CD14-positive monocyte (primary cell): ENCODE data around the gene ARAP2. TPM values are rescaled to one million over a fixed set of nuclear protein-coding genes. Genes with fewer than 3 reads are reported as not detected.

Experiments
- DNase-seq, 3 donors: peaks; one replicate each; pipeline ENCODE4 v3.0.0-alpha.2; 2011 to 2022
- H2AFZ ChIP-seq: 2 replicates; pipeline ENCODE4 v1.6.0; 2012; ENCODE audit warnings: mild to moderate bottlenecking, low read depth, low read length, inconsistent platforms; ENCODE audit not compliant: insufficient read depth, poor library complexity, severe bottlenecking
- H3K27ac ChIP-seq, 2 donors: 1 replicate in 1 of 2; 2 replicates in 1 of 2; pipeline ENCODE4 v1.5.1; 2012 to 2013; ENCODE audit warnings: low read length in 2 of 2, control low read depth in 1 of 2, inconsistent platforms in 1 of 2, low read depth in 1 of 2, mild to moderate bottlenecking in 1 of 2
- H3K27me3 ChIP-seq, 2 donors: one replicate each; pipeline versions ENCODE4 v1.6.0 to v1.6.1; 2011 to 2013; ENCODE audit warnings: low read length in 2 of 2; ENCODE audit not compliant: control insufficient read depth in 2 of 2, insufficient read depth in 2 of 2
- H3K36me3 ChIP-seq, 2 donors: replicated peaks in 1 of 2; 1 replicate in 1 of 2; 2 replicates in 1 of 2; pipeline versions ENCODE4 v1.5.1 to v1.6.1; 2012 to 2013; ENCODE audit warnings: low read length in 2 of 2, control low read depth in 1 of 2, inconsistent platforms in 1 of 2, mild to moderate bottlenecking in 1 of 2; ENCODE audit not compliant: insufficient read depth in 2 of 2, control insufficient read depth in 1 of 2
- H3K4me1 ChIP-seq, 2 donors: 1 replicate in 1 of 2; 2 replicates in 1 of 2; pipeline versions ENCODE4 v1.5.1 to v1.6.1; 2012 to 2013; ENCODE audit warnings: low read length in 2 of 2, control low read depth in 1 of 2, inconsistent platforms in 1 of 2, mild to moderate bottlenecking in 1 of 2, moderate library complexity in 1 of 2; ENCODE audit not compliant: insufficient read depth in 2 of 2, control insufficient read depth in 1 of 2
- H3K4me2 ChIP-seq: replicated peaks from 2 replicates; pipeline ENCODE3; 2012; ENCODE audit warnings: low read length, moderate library complexity, mild to moderate bottlenecking; ENCODE audit not compliant: poor library complexity, severe bottlenecking; ENCODE audit errors: extremely low read depth
- H3K4me3 ChIP-seq, 3 experiments: fragments of 200-600 bp in 1 of 3; sonication (generic) in 1 of 3; replicated peaks in 1 of 3; 1 replicate in 2 of 3; 2 replicates in 1 of 3; pipeline ENCODE4 v1.5.1; 2011 to 2013; ENCODE audit warnings: low read length in 3 of 3, mild to moderate bottlenecking in 3 of 3, control low read depth in 2 of 3, low read depth in 2 of 3, inconsistent platforms in 1 of 3, moderate library complexity in 1 of 3
- H3K79me2 ChIP-seq: 2 replicates; pipeline ENCODE4 v1.6.0; 2012; ENCODE audit warnings: mild to moderate bottlenecking, control low read depth, inconsistent platforms, low read length, moderate library complexity; ENCODE audit not compliant: insufficient read depth
- H3K9ac ChIP-seq: 2 replicates; pipeline ENCODE4 v1.6.0; 2017; ENCODE audit warnings: low read length, mild to moderate bottlenecking; ENCODE audit not compliant: insufficient read depth, poor library complexity, severe bottlenecking
- H3K9me3 ChIP-seq, 2 donors: replicated peaks in 1 of 2; 1 replicate in 1 of 2; 2 replicates in 1 of 2; pipeline versions ENCODE4 v1.5.1 to v1.6.1; 2012 to 2013; ENCODE audit warnings: low read length in 2 of 2, control low read depth in 1 of 2; ENCODE audit not compliant: control insufficient read depth in 1 of 2, insufficient read depth in 1 of 2
- H4K20me1 ChIP-seq: 2 replicates; pipeline ENCODE4 v1.6.0; 2012; ENCODE audit warnings: mild to moderate bottlenecking, low read length, control low read depth, moderate library complexity; ENCODE audit not compliant: insufficient read depth
- H3K27ac Mint-ChIP-seq, 7 donors: one replicate each; pipeline ENCODE4 v1.8.0; 2020; ENCODE audit warnings: mild to moderate bottlenecking in 7 of 7, mixed read lengths in 7 of 7, moderate library complexity in 6 of 7, inconsistent platforms in 2 of 7
- H3K27me3 Mint-ChIP-seq, 3 donors: one replicate each; pipeline ENCODE4 v1.8.0; 2021 to 2022; ENCODE audit warnings: low read depth in 3 of 3, mild to moderate bottlenecking in 3 of 3, mixed read lengths in 3 of 3, moderate library complexity in 3 of 3, inconsistent platforms in 1 of 3
- H3K36me3 Mint-ChIP-seq, 2 donors: one replicate each; pipeline ENCODE4 v1.8.0; 2020; ENCODE audit warnings: mixed read lengths in 2 of 2, inconsistent platforms in 1 of 2, mild to moderate bottlenecking in 1 of 2
- H3K4me1 Mint-ChIP-seq: one replicate; pipeline ENCODE4 v1.8.0; 2020; ENCODE audit warnings: mild to moderate bottlenecking, mixed read lengths
- H3K4me3 Mint-ChIP-seq, 2 donors: one replicate each; pipeline ENCODE4 v1.8.0; 2020; ENCODE audit warnings: mild to moderate bottlenecking in 2 of 2, mixed read lengths in 2 of 2, moderate library complexity in 1 of 2
- H3K9me3 Mint-ChIP-seq, 7 donors: one replicate each; pipeline ENCODE4 v1.8.0; 2020 to 2022; ENCODE audit warnings: mixed read lengths in 7 of 7, mild to moderate bottlenecking in 6 of 7, moderate library complexity in 6 of 7, inconsistent platforms in 2 of 7
- WGBS: methylation state at CpG from one replicate; pipeline ENCODE4 v1.1.5; 2013; ENCODE audit warnings: missing lambda C conversion rate; ENCODE audit not compliant: insufficient coverage; 5-methylcytosine and 5-hydroxymethylcytosine counted together
- intact Hi-C, 2 donors: fragments of 100-400 bp; cut with micrococcal nuclease; formaldehyde crosslinking; loops; one replicate each; pipeline versions ENCODE4 v1.15.0 to v1.15.1; 2023
- polyA plus RNA-seq, 3 donors: library from polyadenylated mRNA; depleted of rRNA in 1 of 3; unstranded in 2 of 3; stranded (reverse) in 1 of 3; fragments of 300-500 nt in 2 of 3; fragments of >200 nt in 1 of 3; fragmentation: Illumina TruSeq in 2 of 3; gene quantifications; 1 replicate in 2 of 3; 2 replicates in 1 of 3; pipeline ENCODE4 v1.2.3, GENCODE V29; 2012 to 2021
- TF ChIP-seq, protein P1 (sequence below): fragments of 200-600 bp; IDR thresholded peaks from one replicate; pipeline ENCODE4 v1.8.0; 2022; ENCODE audit warnings: antibody characterized with exemption, mild to moderate bottlenecking

The ARAP2 gene
- polyA plus RNA-seq, 3 donors: 4.6 to 17.7 (median 5.6) TPM

DNA sequence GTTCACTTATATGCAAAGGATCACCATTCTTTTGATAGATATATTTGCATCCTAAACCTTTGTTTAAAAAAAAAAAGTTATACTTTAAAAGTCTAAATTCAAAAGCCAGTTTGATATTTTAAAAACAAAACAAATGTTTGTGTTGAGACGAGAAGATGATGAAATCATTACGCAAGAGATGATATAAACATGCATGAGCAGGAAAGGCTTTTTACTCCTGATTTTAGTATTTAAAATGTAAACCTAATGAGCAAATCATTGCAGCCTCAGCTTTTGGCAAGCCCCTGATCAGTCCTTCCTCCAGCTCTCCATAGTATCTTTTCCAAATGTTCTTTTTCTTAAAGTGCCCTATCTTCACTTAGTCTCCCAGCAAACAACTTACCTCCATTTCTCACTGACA lies 115.6 kb downstream of the ARAP2 start:
- no peaks in the 10 kb centered on the region for H3K9me3 Mint-ChIP-seq
- Histone ChIP-seq H3K4me2 (peak overlapping the region; percentile 51), H3K27me3 (no peaks in the 10 kb centered on the region), H2AFZ (no peak overlapping the region), H3K9me3 (no peaks in the 10 kb centered on the region), H3K79me2 (no peaks in the 10 kb centered on the region), H3K36me3 (peaks cover 8 to 28% of the 10 kb centered on the region in 2 donors), H3K4me1 (peaks cover 20 to 33% of the 10 kb centered on the region in 2 donors), H4K20me1 (no peaks in the 10 kb centered on the region), H3K27ac (peak overlapping the region in 1 of 2 donors; percentile 71), H3K4me3 (peak overlapping the region in 1 of 3 experiments; percentile 31), H3K9ac (no peak overlapping the region)
- H3K27me3 Mint-ChIP-seq: no peaks in the 10 kb centered on the region
- peak; percentile 8 to 40 (median 19) for DNase-seq
- peak overlapping the region in 6 of 7 donors; percentile 13 to 83 (median 56) for H3K27ac Mint-ChIP-seq
- peaks cover 19 to 24% of the 10 kb centered on the region in 2 donors for H3K36me3 Mint-ChIP-seq
- intact Hi-C loops: no loop called here
- peaks cover 36% of the 10 kb centered on the region for H3K4me1 Mint-ChIP-seq
- no CpG with 5 or more reads among the region's 2 CpGs for WGBS
- H3K4me3 Mint-ChIP-seq: peak overlapping the region in 1 of 2 donors; percentile 54
- TF ChIP-seq, protein P1, sequence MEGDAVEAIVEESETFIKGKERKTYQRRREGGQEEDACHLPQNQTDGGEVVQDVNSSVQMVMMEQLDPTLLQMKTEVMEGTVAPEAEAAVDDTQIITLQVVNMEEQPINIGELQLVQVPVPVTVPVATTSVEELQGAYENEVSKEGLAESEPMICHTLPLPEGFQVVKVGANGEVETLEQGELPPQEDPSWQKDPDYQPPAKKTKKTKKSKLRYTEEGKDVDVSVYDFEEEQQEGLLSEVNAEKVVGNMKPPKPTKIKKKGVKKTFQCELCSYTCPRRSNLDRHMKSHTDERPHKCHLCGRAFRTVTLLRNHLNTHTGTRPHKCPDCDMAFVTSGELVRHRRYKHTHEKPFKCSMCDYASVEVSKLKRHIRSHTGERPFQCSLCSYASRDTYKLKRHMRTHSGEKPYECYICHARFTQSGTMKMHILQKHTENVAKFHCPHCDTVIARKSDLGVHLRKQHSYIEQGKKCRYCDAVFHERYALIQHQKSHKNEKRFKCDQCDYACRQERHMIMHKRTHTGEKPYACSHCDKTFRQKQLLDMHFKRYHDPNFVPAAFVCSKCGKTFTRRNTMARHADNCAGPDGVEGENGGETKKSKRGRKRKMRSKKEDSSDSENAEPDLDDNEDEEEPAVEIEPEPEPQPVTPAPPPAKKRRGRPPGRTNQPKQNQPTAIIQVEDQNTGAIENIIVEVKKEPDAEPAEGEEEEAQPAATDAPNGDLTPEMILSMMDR: no peak

DNA sequence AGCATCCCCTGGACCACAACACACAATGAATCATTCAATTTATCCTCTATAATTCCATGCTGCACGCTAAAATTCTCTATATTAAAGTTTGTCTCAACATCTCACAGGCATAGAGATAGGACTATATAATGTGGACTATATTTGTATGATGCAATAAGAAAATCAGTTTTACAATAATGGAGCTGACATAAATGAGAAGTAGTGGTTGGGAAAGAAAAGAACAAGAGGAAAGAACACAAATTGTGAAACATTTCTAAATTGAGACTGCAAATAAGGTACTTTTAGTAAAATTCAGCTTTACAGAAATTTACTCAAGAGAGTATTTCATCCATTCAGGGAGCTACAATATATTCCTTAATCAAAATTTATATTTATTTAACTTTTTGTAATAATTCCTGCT lies 120.4 kb downstream of the ARAP2 start:
- peaks cover 3 to 28% of the 10 kb centered on the region in 2 donors for H3K36me3 ChIP-seq
- no peaks in the 10 kb centered on the region for H3K79me2 ChIP-seq
- H3K9me3 ChIP-seq: no peaks in the 10 kb centered on the region
- no peaks in the 10 kb centered on the region for H3K27me3 ChIP-seq
- H3K4me3 Mint-ChIP-seq: peak overlapping the region in 1 of 2 donors; percentile 17
- no peaks in the 10 kb centered on the region for H3K27me3 Mint-ChIP-seq
- TF ChIP-seq, protein P1: no peak
- peak overlapping the region in 1 of 3 experiments; percentile 43 for H3K4me3 ChIP-seq
- peak overlapping the region; percentile 35 to 92 (median 84) for H3K27ac Mint-ChIP-seq
- H3K27ac ChIP-seq: peak overlapping the region in 1 of 2 donors; percentile 69
- peaks cover 42% of the 10 kb centered on the region for H3K4me1 Mint-ChIP-seq
- peaks cover 21 to 34% of the 10 kb centered on the region in 2 donors for H3K4me1 ChIP-seq
- H3K36me3 Mint-ChIP-seq: peaks cover 17 to 34% of the 10 kb centered on the region in 2 donors
- no peak overlapping the region for H2AFZ ChIP-seq
- intact Hi-C loops: no loop called here
- no peaks in the 10 kb centered on the region for H4K20me1 ChIP-seq
- H3K9me3 Mint-ChIP-seq: peaks cover 0 to 3% (median 0%) of the 10 kb centered on the region in 7 donors
- H3K4me2 ChIP-seq: peak overlapping the region; percentile 55
- H3K9ac ChIP-seq: no peak overlapping the region
- WGBS: no CpG with 5 or more reads among the region's 1 CpG
- peak; percentile 8 to 40 (median 22) for DNase-seq
